Testis (tissue), 3 donors: ENCODE results near the gene ZNF780B. TPM values are rescaled to one million over a fixed set of nuclear protein-coding genes. Genes with fewer than 3 reads are reported as not detected.
"Not testable (repeated sequence)": the region's sequence is repeated elsewhere in the genome, so short reads cannot be mapped to it uniquely, and the experiment has no call there.

Experiments used
- DNase-seq: peaks from one replicate; pipeline ENCODE4 v3.0.0-alpha.2; 2019
- H3K27ac ChIP-seq, 2 donors: fragments of 200-600 bp; sonication (generic); one replicate each; pipeline ENCODE4 v1.5.1; 2019
- H3K27me3 ChIP-seq: fragments of 200-600 bp; sonication (generic); one replicate; pipeline ENCODE4 v1.5.1; 2019
- H3K36me3 ChIP-seq: fragments of 200-600 bp; sonication (generic); one replicate; pipeline ENCODE4 v1.5.1; 2017; ENCODE audit warnings: low read depth; ENCODE audit errors: missing control alignments
- H3K4me1 ChIP-seq: fragments of 200-600 bp; sonication (generic); one replicate; pipeline ENCODE4 v1.5.1; 2019
- H3K4me3 ChIP-seq, 2 donors: fragments of 200-600 bp; sonication (generic); one replicate each; pipeline ENCODE4 v1.5.1; 2017 to 2019
- H3K9me3 ChIP-seq: fragments of 200-600 bp; sonication (generic); one replicate; pipeline ENCODE4 v1.5.1; 2017
- CTCF ChIP-seq, 3 experiments: fragments of 450-650 bp in 2 of 3; fragments of 200-600 bp in 1 of 3; sonication (generic) in 1 of 3; IDR thresholded peaks; one replicate each; pipeline ENCODE4 v1.5.1; 2016 to 2019; ENCODE audit warnings: antibody characterized with exemption in 3 of 3, mild to moderate bottlenecking in 2 of 3, moderate library complexity in 1 of 3
- POLR2A ChIP-seq: fragments of 450-650 bp; IDR thresholded peaks from one replicate; pipeline ENCODE4 v1.6.1; 2017; ENCODE audit warnings: antibody characterized with exemption, mild to moderate bottlenecking, moderate library complexity
- WGBS, 2 donors: methylation state at CpG; one replicate each; pipeline ENCODE4 v1.1.5; 2018; 5-methylcytosine and 5-hydroxymethylcytosine counted together
- intact Hi-C: fragments of 100-400 bp; cut with DNase I; formaldehyde crosslinking; loops from one replicate; pipeline ENCODE4 v1.15.1; 2023; ENCODE audit warnings: low total_unique reads
- polyA plus RNA-seq: library from polyadenylated mRNA; stranded (reverse); fragments of 350-450 nt; fragmentation: Illumina TruSeq; extraction: RNeasy Lipid Tissue Mini Kit (QIAGEN cat#74804); gene quantifications from one replicate; pipeline ENCODE4 v1.2.3, GENCODE V29; 2014; ENCODE audit warnings: low read depth, low replicate concordance; ENCODE audit not compliant: insufficient read depth
- total RNA-seq, 2 donors: library from RNA; depleted of rRNA; stranded (reverse); fragments of >200 nt; gene quantifications; one replicate each; pipeline ENCODE4 v1.2.3, GENCODE V29; 2016

The ZNF780B gene
- total and polyA plus RNA-seq, 3 donors from 2014 or later: 5.0 to 18.6 (median 13.5) TPM

- H3K27me3 ChIP-seq: no peaks in the 10 kb centered on the region
- no peaks in the 10 kb centered on the region for H3K9me3 ChIP-seq
- TF ChIP-seq POLR2A: no peak
- no peak for TF ChIP-seq CTCF (IDR thresholded peaks at IDR 0.05)
Measured at GRCh38 chr19:40053491-40053890, 2.5 kb downstream of the ZNF780B start.

GRCh38 chr19:40041718-40042117 lies 14.3 kb downstream of the ZNF780B start:
- DNase-seq, H3K9me3 ChIP-seq, H3K36me3 ChIP-seq, H3K27ac ChIP-seq, H3K4me3 ChIP-seq, H3K27me3 ChIP-seq, H3K4me1 ChIP-seq, intact Hi-C loops: not testable (repeated sequence)
- WGBS, 2 donors: 97 to 100% methylated on average over 1 of the region's 1 CpG

More at GRCh38 chr19:40053491-40053890, 2.5 kb downstream of the ZNF780B start:
- no peaks in the 10 kb centered on the region for H3K36me3 ChIP-seq
- 96 to 98% methylated on average over 2 of the region's 2 CpGs for WGBS, 2 donors
- no peak for DNase-seq
- H3K4me1 ChIP-seq: peaks cover 6% of the 10 kb centered on the region
- H3K4me3 ChIP-seq: no peak overlapping the region
- H3K27ac ChIP-seq: no peak overlapping the region
- intact Hi-C loops: no loop called here

- H3K4me1 ChIP-seq, intact Hi-C loops, DNase-seq, H3K27me3 ChIP-seq, H3K4me3 ChIP-seq, H3K36me3 ChIP-seq, H3K27ac ChIP-seq, H3K9me3 ChIP-seq: not testable (repeated sequence)
- 96 to 100% methylated on average over 1 to 3 of the region's 3 CpGs for WGBS, 2 donors
Measured at GRCh38 chr19:40038047-40038446, 18.0 kb downstream of the ZNF780B start.

GRCh38 chr19:40035996-40036395 lies 20.0 kb downstream of the ZNF780B start:
- Histone ChIP-seq H3K27ac (no peak overlapping the region), H3K36me3 (no peaks in the 10 kb centered on the region), H3K4me3 (no peak overlapping the region), H3K9me3 (no peaks in the 10 kb centered on the region), H3K27me3 (no peaks in the 10 kb centered on the region), H3K4me1 (no peaks in the 10 kb centered on the region)
- 92 to 96% methylated on average over 4 of the region's 4 CpGs for WGBS, 2 donors
- TF ChIP-seq CTCF (IDR thresholded peaks at IDR 0.05): no peak
- no peak for TF ChIP-seq POLR2A
- intact Hi-C loops: no loop called here
- no peak for DNase-seq

- intact Hi-C loops: no loop called here
- WGBS, 2 donors: 97 to 98% methylated on average over 2 of the region's 2 CpGs
- TF ChIP-seq POLR2A (no peak), CTCF (IDR thresholded peaks at IDR 0.05) (no peak)
- no peaks in the 10 kb centered on the region for H3K4me1 ChIP-seq
- H3K27ac ChIP-seq: no peak overlapping the region
- no peak for DNase-seq
- H3K27me3 ChIP-seq: no peaks in the 10 kb centered on the region
- no peak overlapping the region for H3K4me3 ChIP-seq
- H3K9me3 ChIP-seq: no peaks in the 10 kb centered on the region
- H3K36me3 ChIP-seq: no peaks in the 10 kb centered on the region
Measured at GRCh38 chr19:40033989-40034560, 22.0 kb downstream of the ZNF780B start.

GRCh38 chr19:40026597-40026970 lies 29.4 kb downstream of the ZNF780B start:
- no peaks in the 10 kb centered on the region for H3K9me3 ChIP-seq
- H3K27ac ChIP-seq: no peak overlapping the region
- DNase-seq: no peak
- TF ChIP-seq POLR2A: no peak
- TF ChIP-seq CTCF (IDR thresholded peaks at IDR 0.05): no peak
- H3K27me3 ChIP-seq: no peaks in the 10 kb centered on the region
- H3K4me1 ChIP-seq: no peaks in the 10 kb centered on the region
- intact Hi-C loops: no loop called here
- H3K4me3 ChIP-seq: no peak overlapping the region
- whole genome bisulfite sequencing, 2 donors: 95 to 97% methylated on average over 5 of the region's 5 CpGs
- no peaks in the 10 kb centered on the region for H3K36me3 ChIP-seq
